Rectal smooth muscle tissue (tissue), 1 donor: ENCODE measurements around the gene ACBD5.
"Not testable (repeated sequence)": the region's sequence is repeated elsewhere in the genome, so short reads cannot be mapped to it uniquely, and the experiment has no call there.

ENCODE experiments used
- H3K27ac ChIP-seq: one replicate; pipeline ENCODE4 v1.7.0; 2013; ENCODE audit warnings: low read depth, low read length, inconsistent platforms
- H3K27me3 ChIP-seq: one replicate; pipeline ENCODE4 v1.7.0; 2013; ENCODE audit warnings: low read length; ENCODE audit not compliant: control insufficient read depth, insufficient read depth
- H3K36me3 ChIP-seq: one replicate; pipeline ENCODE4 v1.7.0; 2013; ENCODE audit warnings: low read length; ENCODE audit not compliant: control insufficient read depth, insufficient read depth
- H3K4me1 ChIP-seq: one replicate; pipeline ENCODE4 v1.7.0; 2013; ENCODE audit warnings: low read length; ENCODE audit not compliant: control insufficient read depth, insufficient read depth
- H3K4me3 ChIP-seq: one replicate; pipeline ENCODE4 v1.7.0; 2013; ENCODE audit warnings: low read length
- H3K9ac ChIP-seq: one replicate; pipeline ENCODE4 v1.7.0; 2013; ENCODE audit warnings: low read length

ACBD5 gene

GRCh38 chr10:27240212-27241009 is at the start of gene ACBD5:
Gene ACBD5, minus strand, starts transcription at chr10:27240797. Its CDS starts 109 bp downstream, at chr10:27240688.
- Histone ChIP-seq H3K4me1 (peaks cover 9% of the 10 kb centered on the region), H3K36me3 (no peaks in the 10 kb centered on the region), H3K9ac (peak within 1 kb of the TSS; percentile 96), H3K27ac (peak within 1 kb of the TSS; percentile 98), H3K4me3 (peak within 1 kb of the TSS; percentile 81), H3K27me3 (no peaks in the 10 kb centered on the region)

GRCh38 chr10:27285093-27285492 is 44.5 kb upstream of the ACBD5 start:
- H3K27ac ChIP-seq = no peak overlapping the region
- no peaks in the 10 kb centered on the region for H3K27me3 ChIP-seq
- H3K4me3 ChIP-seq = no peak overlapping the region
- H3K9ac ChIP-seq = no peak overlapping the region
- H3K36me3 ChIP-seq = no peaks in the 10 kb centered on the region
- no peaks in the 10 kb centered on the region for H3K4me1 ChIP-seq

GRCh38 chr10:27276581-27276980 is 36.0 kb upstream of the ACBD5 start:
- Histone ChIP-seq H3K9ac (no peak overlapping the region), H3K36me3 (no peaks in the 10 kb centered on the region), H3K4me1 (no peaks in the 10 kb centered on the region), H3K27me3 (no peaks in the 10 kb centered on the region), H3K4me3 (no peak overlapping the region), H3K27ac (no peak overlapping the region)

- H3K9ac ChIP-seq, H3K4me3 ChIP-seq, H3K27me3 ChIP-seq, H3K4me1 ChIP-seq, H3K36me3 ChIP-seq, H3K27ac ChIP-seq: not testable (repeated sequence)
These were observed 25.4 kb upstream of the ACBD5 start for GRCh38 chr10:27266025-27266424.

GRCh38 chr10:27262788-27263187 is 22.2 kb upstream of the ACBD5 start:
- H3K27me3 ChIP-seq = not testable (repeated sequence)

GRCh38 chr10:27258838-27259812 is 18.5 kb upstream of the ACBD5 start:
- no peak overlapping the region for H3K9ac ChIP-seq
- H3K27ac ChIP-seq = no peak overlapping the region

More at GRCh38 chr10:27262788-27263187, 22.2 kb upstream of the ACBD5 start:
- H3K9ac ChIP-seq, H3K4me1 ChIP-seq, H3K27ac ChIP-seq, H3K36me3 ChIP-seq, H3K4me3 ChIP-seq: not testable (repeated sequence)

GRCh38 chr10:27258492-27258837 is 17.9 kb upstream of the ACBD5 start:
- Histone ChIP-seq H3K27ac (no peak overlapping the region), H3K4me1 (no peaks in the 10 kb centered on the region), H3K36me3 (no peaks in the 10 kb centered on the region), H3K4me3 (peak overlapping the region; percentile 65), H3K9ac (no peak overlapping the region), H3K27me3 (peaks cover 3% of the 10 kb centered on the region)

More at GRCh38 chr10:27258838-27259812, 18.5 kb upstream of the ACBD5 start:
- Histone ChIP-seq H3K27me3 (peaks cover 3% of the 10 kb centered on the region), H3K36me3 (no peaks in the 10 kb centered on the region), H3K4me3 (peak overlapping the region; percentile 65), H3K4me1 (no peaks in the 10 kb centered on the region)

- Histone ChIP-seq H3K27me3 (peaks cover 3% of the 10 kb centered on the region), H3K4me1 (no peaks in the 10 kb centered on the region), H3K9ac (no peak overlapping the region), H3K4me3 (no peak overlapping the region), H3K27ac (no peak overlapping the region), H3K36me3 (no peaks in the 10 kb centered on the region)
These were observed 15.9 kb upstream of the ACBD5 start for GRCh38 chr10:27256299-27257189.

GRCh38 chr10:27253576-27253975 is 13.0 kb upstream of the ACBD5 start:
- Histone ChIP-seq H3K4me3 (no peak overlapping the region), H3K36me3 (no peaks in the 10 kb centered on the region), H3K27ac (no peak overlapping the region), H3K4me1 (no peaks in the 10 kb centered on the region), H3K27me3 (no peaks in the 10 kb centered on the region), H3K9ac (no peak overlapping the region)

GRCh38 chr10:27252267-27253000 is 11.8 kb upstream of the ACBD5 start:
- Histone ChIP-seq H3K4me3 (peak overlapping the region; percentile 61), H3K4me1 (no peaks in the 10 kb centered on the region), H3K27me3 (no peaks in the 10 kb centered on the region), H3K36me3 (no peaks in the 10 kb centered on the region), H3K27ac (peak overlapping the region; percentile 64), H3K9ac (no peak overlapping the region)

- H3K9ac ChIP-seq = no peak overlapping the region
- no peak overlapping the region for H3K27ac ChIP-seq
- H3K4me1 ChIP-seq = no peaks in the 10 kb centered on the region
- H3K4me3 ChIP-seq = no peak overlapping the region
- H3K27me3 ChIP-seq = no peaks in the 10 kb centered on the region
- no peaks in the 10 kb centered on the region for H3K36me3 ChIP-seq
These were observed 11.0 kb upstream of the ACBD5 start for GRCh38 chr10:27251554-27251953.
